ENCODE results near the gene SPAG9.
"Not testable (repeated sequence)": the region's sequence is repeated elsewhere in the genome, so short reads cannot be mapped to it uniquely, and the experiment has no call there.

Gene SPAG9

DNA sequence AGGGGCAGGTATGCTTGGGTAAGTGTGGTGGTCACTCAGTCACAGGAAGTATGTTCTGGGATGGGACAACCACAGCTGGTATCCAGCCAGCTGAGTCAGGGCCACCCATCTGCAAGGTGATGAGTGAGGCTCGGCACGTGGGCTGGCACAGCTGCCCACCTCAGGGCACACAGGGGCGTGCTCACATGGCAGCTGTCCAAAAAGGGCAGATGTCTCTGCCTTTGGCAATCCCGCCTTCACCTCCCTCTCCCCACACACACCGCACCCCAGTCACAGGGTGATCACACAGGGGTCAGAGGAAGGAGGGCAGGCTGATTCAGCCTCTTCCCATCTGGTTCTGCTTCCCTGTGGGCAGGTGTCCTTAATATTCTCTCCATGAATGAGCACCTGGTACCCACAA is 168.7 kb downstream of the SPAG9 start:
- peak; percentile 54 for DNase-seq

GRCh38 chr17:50949989-50950877 is 170.4 kb downstream of the SPAG9 start:
- no peak for DNase-seq

DNA sequence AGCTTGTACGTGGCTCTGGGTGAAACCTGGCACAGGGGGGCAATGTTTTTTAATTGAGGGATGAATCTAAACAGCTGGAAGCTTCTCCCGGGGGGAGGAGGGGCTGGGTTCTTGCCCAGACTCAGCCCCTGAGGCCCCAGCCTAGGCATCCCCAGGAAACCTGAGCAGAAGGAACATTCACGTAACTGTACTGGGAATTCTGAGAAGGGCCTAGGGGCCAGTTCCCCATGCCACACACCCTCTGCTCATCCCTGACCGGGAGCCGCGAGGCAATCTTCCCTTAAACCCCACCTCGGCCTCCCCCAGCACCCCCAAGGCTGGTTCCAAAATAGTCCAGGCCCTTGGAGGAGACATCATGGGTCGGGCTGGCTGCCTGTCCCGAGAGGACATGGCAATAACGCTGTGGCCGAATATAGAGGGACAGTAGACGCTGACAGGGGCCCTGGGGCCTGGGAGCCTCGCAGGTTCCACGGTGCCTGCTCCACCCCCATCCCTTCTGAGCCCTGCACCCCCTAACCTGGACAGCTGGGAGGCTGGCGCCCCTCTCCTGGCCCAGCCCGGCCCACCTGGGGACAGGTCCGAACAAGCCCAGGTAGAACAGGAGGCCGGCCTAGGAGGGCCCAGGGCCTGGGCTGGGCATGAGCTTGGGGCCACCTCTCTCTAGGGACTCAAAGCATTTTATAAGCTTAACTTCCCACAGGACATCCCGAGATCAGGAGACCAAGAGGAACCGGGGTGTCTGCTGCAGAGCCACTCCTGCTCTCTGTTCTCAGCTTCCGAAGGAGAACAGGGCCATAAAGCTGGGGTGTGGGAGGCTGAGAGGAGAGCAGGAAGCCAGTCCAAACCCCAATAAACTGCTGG is 171.3 kb downstream of the SPAG9 start:
- DNase-seq, result no peak

DNA sequence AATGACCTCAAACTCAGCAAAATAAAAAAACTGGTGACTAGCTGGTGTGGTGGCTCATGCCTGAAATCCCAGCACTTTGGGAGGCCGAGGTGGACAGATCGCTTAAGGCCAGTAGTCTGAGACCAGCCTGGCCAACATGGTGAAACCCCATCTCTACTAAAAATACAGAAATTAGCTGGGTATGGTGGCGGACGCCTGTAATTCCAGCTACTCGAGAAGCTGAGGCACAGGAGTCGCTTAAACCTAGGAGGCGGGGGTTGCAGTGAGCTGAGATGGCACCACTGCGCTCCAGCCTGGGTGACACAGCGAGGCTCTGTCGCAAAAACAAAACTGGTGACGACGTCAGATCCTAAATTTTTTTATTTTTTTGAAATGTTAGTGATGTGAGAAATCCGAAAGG is 172.0 kb downstream of the SPAG9 start:
- DNase-seq, result no peak

- DNase-seq, result peak; percentile 67
These were observed 172.7 kb downstream of the SPAG9 start for GRCh38 chr17:50947782-50948543.

- no peak for DNase-seq
These were observed 173.5 kb downstream of the SPAG9 start for GRCh38 chr17:50946891-50947781.

DNA sequence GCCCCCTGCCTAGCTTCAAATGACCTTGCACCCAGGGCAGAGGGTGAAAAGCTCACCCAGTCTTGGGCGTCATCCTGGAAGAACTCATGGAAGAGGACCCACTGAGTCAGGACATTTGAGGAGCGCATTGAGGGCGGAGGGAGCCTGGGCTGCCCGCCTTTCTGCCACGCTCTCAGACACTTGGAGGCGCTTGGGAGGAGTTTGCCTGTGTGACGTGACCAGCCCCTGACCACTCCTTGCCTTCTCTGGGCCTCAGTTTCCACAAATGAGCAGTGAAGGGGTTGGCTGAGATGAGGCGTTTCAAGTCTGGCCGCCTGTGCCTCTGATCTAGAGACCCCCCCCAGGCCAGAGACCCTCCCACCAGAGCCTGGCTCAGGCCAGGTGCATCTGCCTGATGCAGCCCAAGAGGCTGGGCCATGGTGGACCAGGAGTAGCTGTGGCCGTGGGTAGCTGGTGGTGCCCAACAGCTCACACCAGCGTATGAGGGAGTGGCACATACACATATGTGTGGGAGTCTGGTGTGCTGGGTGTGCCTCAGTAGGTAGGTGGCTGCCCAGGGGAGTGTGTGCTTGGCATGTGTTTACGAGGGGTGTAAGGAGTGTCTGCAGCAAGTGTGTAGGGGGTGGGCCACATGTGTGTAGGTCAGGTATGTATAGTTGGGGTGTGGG is 174.3 kb downstream of the SPAG9 start:
- DNase-seq, result no peak

GRCh38 chr17:50945779-50946222 is 174.9 kb downstream of the SPAG9 start:
- no peak for DNase-seq

DNA sequence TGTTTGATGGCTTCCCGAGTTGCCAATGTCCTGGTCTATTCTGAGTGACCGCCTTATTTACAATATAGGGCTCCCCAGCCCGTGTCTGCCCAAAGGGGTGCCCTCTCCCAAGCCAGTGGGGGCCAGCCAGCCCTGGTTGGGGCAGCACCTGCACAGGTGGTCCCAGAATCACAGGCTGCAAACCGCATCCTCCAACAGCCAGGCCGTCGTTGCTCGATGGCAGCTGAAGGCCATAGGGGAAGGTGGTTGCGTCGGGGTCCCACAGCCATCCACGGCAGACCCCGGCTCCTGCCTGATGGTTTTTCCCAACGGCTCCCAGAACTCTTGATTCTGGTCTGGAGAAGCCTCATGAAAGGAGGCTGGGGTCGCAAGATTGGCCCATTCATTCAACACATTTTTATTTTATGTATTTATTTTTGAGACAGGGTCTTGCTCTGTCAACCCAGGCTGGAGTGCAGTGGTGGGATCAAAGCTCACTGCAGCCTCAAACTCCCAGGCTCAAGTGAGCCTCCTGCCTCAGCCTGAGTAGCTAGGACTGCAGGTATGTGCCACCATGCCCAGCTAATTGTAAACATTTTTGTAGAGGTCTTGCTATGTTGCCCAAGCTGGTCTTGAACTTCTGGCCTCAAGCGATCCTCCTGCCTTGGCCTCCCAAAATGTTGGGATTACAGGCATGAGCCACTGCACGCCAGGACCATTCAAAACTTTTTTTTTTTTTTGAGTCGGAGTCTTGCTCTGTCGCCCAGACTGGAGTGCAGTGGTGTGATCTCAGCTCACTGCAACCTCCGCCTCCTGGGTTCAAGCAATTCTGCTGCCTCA is 175.6 kb downstream of the SPAG9 start:
- no peak for DNase-seq

GRCh38 chr17:50944054-50944901 is 176.4 kb downstream of the SPAG9 start:
- peak; percentile 86 for DNase-seq

GRCh38 chr17:50943575-50943933 is 177.1 kb downstream of the SPAG9 start:
- DNase-seq, result no peak

DNA sequence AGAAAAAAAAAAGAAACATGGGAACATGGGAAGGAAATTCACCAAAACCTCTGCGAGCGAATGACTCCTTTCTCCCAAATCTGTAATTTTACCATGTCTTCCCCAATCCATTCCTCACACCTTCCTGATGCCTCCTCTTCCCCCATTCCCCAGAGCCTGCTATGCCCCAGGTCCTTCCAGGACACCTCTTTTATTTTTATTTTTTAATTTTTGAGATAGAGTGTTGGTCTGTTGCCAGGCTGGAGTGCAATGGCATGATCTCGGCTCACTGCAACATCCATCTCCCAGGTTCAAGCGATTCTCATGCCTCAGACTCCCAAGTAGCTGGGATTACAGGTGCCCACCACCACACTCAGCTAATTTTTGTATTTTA is 179.0 kb downstream of the SPAG9 start:
- not testable (repeated sequence) for DNase-seq

- no peak for DNase-seq
These were observed 180.6 kb downstream of the SPAG9 start for GRCh38 chr17:50939795-50940684.

GRCh38 chr17:50939542-50939794 is 181.2 kb downstream of the SPAG9 start:
- no peak for DNase-seq

DNA sequence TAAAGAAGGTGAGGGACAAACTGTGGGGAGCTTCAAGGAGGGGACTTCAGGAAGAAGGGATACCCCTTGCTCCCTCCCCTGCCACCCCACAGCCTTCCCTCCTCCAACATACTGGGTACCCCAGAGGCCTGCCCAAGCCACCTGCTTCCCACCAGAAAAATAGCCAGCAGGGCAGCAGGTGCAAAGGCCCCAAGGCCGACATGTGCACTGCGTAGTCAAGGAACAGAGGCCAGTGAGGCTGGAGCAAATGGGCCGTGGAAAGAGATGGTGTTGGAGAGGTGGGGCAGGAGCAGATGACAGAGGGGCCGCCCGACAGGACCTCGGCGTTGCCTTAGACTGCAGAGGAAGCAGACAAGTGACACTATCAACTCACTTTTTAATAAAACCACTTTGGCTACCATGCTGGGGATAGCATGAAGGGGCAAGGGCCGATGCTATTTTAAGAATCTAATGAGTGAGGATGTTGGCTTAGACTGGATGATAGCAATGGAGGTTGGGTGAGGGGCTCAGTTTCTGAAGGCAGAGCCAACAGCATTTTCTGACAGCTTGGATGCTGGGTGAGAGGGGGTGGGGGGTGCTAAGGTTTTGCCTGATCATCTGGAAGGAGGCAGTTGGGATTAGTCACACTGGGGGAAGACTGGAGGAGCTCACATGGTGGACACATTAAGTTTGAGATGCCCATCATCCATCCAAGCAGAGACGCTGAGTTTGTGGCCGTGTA is 181.7 kb downstream of the SPAG9 start:
- no peak for DNase-seq

DNA sequence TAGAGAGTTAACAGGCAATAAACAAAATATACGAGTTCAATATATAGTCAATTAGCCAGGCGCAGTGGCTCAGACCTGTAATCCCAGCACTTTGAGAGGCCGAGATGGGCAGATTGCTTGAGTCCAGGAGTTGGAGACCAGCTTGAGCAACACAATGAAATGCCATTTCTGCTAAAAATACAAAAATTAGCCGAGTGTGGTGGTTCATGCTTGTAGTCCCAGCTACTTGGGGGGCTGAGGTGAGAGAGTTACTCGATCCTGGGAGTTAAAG is 184.7 kb downstream of the SPAG9 start:
- no peak for DNase-seq

- DNase-seq, result peak; percentile 68
These were observed 185.3 kb downstream of the SPAG9 start for GRCh38 chr17:50935221-50935995.
